Kidney tubule cell (primary cell): ENCODE data around the gene SGSH.
"Not testable (repeated sequence)": the region's sequence is repeated elsewhere in the genome, so short reads cannot be mapped to it uniquely, and the experiment has no call there.

ENCODE experiments used
- DNase-seq: peaks from one replicate; pipeline ENCODE4 v3.0.0-alpha.2; 2018; ENCODE audit warnings: low spot score

SGSH gene

GRCh38 chr17:80210348-80211108 lies 9.6 kb downstream of the SGSH start:
- DNase-seq, result no peak

GRCh38 chr17:80209765-80210164 lies 10.4 kb downstream of the SGSH start:
- no peak for DNase-seq

DNA sequence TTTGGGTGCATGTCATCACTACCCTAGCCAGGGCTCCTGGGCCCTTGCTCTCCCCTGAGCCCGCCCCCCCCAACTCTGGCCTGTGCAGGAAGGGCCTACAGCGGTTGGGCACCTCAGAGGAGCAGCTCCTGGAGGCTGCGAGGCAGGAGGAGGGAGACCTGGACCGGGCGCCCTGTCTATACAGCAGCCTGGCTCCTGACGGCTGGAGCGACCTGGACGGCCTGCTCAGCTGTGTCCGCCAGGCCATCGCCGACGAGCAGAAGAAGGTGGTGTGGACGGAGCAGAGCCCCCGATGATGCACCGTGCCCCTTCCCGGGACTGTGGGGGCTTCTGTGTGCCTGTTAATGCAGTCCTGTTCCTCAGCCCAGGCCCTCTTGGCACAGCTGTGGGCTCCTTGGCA lies 12.1 kb downstream of the SGSH start:
- no peak for DNase-seq

DNA sequence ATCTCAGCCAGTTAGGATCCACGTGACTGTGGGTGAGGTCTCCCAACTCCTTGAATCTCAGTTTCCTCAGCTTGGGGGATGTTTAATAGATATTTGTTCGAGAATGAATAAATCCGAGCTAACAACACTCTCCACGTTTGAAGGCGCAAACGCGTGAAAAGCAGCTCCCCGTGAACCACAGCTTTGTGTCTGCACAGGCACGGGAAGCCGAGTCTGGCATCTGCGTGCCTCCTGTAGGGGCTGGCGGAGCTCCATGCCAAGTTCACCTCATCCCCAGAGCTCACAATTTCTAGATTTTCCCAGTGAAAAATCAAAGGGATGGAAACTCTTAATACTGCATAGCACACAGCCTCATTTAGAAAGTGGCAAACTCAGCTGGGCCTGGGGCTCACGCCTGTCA lies 14.3 kb downstream of the SGSH start:
- DNase-seq, result no peak

- DNase-seq, result no peak
Observed at GRCh38 chr17:80204626-80205468, 15.3 kb downstream of the SGSH start.

- no peak for DNase-seq
Observed at GRCh38 chr17:80203471-80203963, 16.6 kb downstream of the SGSH start.

GRCh38 chr17:80202197-80202596 lies 17.9 kb downstream of the SGSH start:
- DNase-seq, result no peak

GRCh38 chr17:80201446-80201845 lies 18.7 kb downstream of the SGSH start:
- DNase-seq, result no peak

GRCh38 chr17:80199295-80199694 lies 20.8 kb downstream of the SGSH start:
- DNase-seq, result not testable (repeated sequence)

- no peak for DNase-seq
Observed at GRCh38 chr17:80198144-80198661, 21.9 kb downstream of the SGSH start.

DNA sequence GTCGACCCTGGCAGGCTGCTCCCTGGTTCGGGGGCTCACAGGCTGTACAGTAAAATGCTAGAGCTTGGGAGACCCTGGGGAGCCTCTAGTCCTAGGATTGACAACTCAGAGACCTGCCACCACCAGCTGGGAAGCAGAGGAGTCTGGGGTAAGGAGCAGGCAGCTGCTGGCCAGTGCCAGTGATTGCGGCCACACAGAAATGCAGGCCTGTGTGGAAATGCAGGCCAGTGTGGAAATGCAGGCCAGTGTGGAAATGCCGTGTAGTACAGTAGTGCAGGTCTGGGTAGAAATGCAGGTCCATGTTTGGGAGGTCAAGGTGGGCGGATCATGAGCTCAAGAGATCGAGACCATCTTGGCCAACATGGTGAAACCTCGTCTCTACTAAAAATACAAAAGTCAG lies 23.5 kb downstream of the SGSH start:
- DNase-seq, result no peak

DNA sequence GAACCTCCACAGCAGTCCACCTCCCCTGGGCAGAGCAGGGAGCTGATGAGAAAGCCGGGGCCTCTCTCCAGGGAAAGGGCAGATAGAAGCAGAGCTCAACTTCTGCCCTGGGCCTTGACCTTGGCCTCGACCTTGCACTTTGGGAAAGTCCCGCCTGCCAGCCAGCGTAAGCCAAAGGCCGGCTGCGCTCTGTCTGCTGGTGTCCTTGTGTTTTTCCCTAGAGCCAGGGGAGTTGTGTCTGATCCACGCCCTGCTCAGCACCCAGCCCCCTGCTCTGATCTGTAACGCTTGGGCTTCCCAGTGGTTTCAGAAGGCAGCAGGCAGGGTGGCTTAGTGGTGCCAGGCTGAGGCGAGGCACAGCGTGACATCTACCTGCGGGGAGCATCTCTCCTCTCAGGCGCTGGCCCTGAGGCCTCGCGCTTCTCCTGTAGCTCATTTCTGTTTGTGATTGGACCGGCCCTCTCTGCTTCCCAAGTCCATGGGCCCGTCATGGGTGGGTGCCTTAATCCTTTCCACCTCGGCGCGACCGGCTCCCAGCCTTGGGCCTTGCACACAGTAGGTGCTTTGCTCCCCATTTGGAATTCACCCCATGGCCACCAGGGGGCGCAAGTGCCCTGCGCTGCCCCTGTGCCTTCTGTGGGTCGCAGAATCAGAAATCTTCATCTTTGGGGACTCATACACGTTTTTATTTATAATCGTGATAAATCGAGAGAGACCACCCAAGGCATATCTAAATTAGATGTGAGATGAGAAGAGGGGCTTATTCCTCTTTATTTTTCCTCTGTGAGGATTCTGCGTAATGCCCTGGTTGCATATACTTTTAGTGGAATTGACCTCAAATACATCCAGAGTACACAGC lies 24.2 kb downstream of the SGSH start:
- DNase-seq, result no peak

DNA sequence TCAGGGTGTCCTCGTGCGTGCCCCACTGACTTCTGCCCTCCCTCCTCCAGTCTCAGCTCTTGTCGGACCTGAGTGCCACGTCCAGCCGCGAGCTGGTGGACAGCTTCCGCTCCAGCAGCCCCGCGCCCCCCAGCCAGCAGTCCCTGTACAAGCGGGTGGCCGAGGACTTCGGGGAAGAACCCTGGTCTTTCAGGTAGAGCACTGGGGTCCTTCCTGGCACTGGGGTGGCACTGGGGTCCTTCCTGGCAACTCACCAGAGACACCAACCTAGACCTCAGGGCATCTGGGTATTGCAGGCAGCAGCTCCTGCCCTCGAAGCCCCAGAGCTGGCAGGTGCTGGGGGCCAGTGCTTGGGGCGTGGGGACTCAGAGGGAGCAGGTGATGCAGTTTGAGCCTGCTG lies 25.0 kb downstream of the SGSH start:
- no peak for DNase-seq

GRCh38 chr17:80191865-80192661 lies 28.1 kb downstream of the SGSH start:
- no peak for DNase-seq

DNA sequence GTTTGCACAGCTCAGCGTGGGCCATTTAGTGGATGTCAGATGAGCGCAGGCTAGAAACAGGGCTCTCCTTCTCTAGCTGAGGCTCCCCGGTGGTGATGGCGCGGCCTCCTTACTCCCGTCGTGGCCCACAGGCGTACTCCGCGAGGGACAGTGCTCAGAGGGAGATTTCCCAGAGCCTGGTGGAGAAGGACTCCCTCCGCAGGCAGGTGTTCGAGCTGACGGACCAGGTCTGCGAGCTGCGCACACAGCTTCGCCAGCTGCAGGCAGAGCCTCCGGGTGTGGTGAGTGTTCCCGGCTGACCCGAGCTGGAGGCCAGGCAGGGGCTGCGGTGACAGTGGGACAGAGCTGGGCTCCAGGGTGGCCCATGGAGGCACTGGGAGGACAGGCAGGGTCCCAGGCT lies 28.9 kb downstream of the SGSH start:
- no peak for DNase-seq

- no peak for DNase-seq
Observed at GRCh38 chr17:80190716-80191115, 29.4 kb downstream of the SGSH start.

DNA sequence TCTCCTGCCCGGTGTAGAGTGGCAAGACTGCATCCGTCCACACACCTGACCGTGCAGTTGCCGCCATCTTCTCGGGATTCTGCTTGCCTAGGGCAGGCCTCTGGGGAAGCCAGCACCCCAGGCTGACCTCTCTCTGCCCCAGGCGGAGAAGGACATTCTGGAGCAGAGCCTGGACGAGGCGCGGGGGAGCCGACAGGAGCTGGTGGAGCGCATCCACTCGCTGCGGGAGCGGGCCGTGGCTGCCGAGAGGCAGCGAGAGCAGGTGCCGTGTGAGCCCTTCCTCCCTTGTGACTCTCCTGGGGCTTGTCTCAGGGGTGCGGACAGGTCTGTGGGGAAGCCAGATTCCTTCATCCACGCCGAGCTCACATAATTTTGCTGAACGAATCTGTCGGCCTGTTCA lies 30.5 kb downstream of the SGSH start:
- no peak for DNase-seq

- DNase-seq, result peak; percentile 13
Observed at GRCh38 chr17:80187515-80187941, 32.6 kb downstream of the SGSH start.

- DNase-seq, result no peak
Observed at GRCh38 chr17:80187090-80187489, 33.0 kb downstream of the SGSH start.

GRCh38 chr17:80185968-80186367 lies 34.2 kb downstream of the SGSH start:
- no peak for DNase-seq

DNA sequence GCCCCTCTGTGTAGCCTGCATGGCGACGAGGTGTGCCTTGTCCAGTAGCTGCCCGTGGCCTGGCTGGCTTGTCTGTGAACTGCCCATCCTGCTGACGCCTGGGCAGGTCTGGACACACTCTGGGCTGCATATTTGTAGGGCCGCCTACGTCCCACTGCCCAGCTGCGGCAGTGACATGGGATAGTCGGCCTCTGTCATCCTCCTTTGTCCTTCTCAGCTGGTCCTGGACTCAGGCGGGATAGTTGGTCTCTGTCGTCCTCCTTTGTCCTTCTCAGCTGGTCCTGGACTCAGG lies 35.8 kb downstream of the SGSH start:
- DNase-seq, result no peak
